Measurements from ENCODE around the gene VHLL.

- TF ChIP-seq CTCF (IDR thresholded peaks at IDR 0.05; ENCODE audit: insufficient read depth, low read length), result no peak
- TF ChIP-seq REST (IDR thresholded peaks at IDR 0.05; ENCODE audit: insufficient replicate concordance, low read depth), result no peak
- TF ChIP-seq POLR2AphosphoS5 (IDR thresholded peaks at IDR 0.05; ENCODE audit: low read depth), result no peak
- TF ChIP-seq SPI1 (IDR thresholded peaks at IDR 0.05; ENCODE audit: borderline replicate concordance, low read depth), result no peak
- TF ChIP-seq GABPA (IDR thresholded peaks at IDR 0.05; ENCODE audit: low read depth), result no peak
These were observed 47.5 kb upstream of the VHLL start for GRCh38 chr1:156346636-156347035.

Measured in HL-60 (cell line).